Right lobe of liver (tissue), 6 donors: ENCODE results near the gene LARP4B. TPM values are rescaled to one million over a fixed set of nuclear protein-coding genes. Genes with fewer than 3 reads are reported as not detected.

Experiments used
- ATAC-seq, 4 donors: fragments of 200-7000 bp; cut with Tn5 transposase; one replicate each; pipeline ENCODE4 v1.9.1; 2020; ENCODE audit warnings: mild to moderate bottlenecking in 4 of 4, moderate library complexity in 4 of 4
- DNase-seq, 3 donors: peaks; one replicate each; pipeline ENCODE4 v3.0.0-alpha.2; 2020
- H3K27ac ChIP-seq, 3 donors: fragments of 200-600 bp; one replicate each; pipeline ENCODE4 v1.8.0; 2022
- H3K27me3 ChIP-seq, 2 donors: fragments of 200-600 bp; one replicate each; pipeline ENCODE4 v1.8.0; 2022
- H3K36me3 ChIP-seq, 4 donors: fragments of 200-600 bp; sonication (generic) in 1 of 4; one replicate each; pipeline versions ENCODE4 v1.5.1 to v1.8.0; 2017 to 2022; ENCODE audit warnings: control low read depth in 1 of 4
- H3K4me1 ChIP-seq, 4 donors: fragments of 200-600 bp; sonication (generic) in 1 of 4; one replicate each; pipeline versions ENCODE4 v1.5.1 to v1.8.0; 2017 to 2022; ENCODE audit warnings: control low read depth in 1 of 4
- H3K4me3 ChIP-seq, 3 donors: fragments of 200-600 bp; one replicate each; pipeline ENCODE4 v1.8.0; 2022
- H3K9me3 ChIP-seq, 4 donors: fragments of 200-600 bp; sonication (generic) in 1 of 4; one replicate each; pipeline versions ENCODE4 v1.5.1 to v1.8.0; 2017 to 2022; ENCODE audit warnings: control low read depth in 1 of 4
- POLR2A ChIP-seq: fragments of 450-650 bp; IDR thresholded peaks from one replicate; pipeline ENCODE4 v1.6.1; 2017; ENCODE audit warnings: antibody characterized with exemption, mild to moderate bottlenecking
- WGBS: methylation state at CpG from one replicate; pipeline ENCODE4 v1.1.6; 2018; ENCODE audit warnings: low coverage, low lambda C conversion rate; ENCODE audit not compliant: insufficient coverage; ENCODE audit errors: missing lambda C conversion rate; 5-methylcytosine and 5-hydroxymethylcytosine counted together
- intact Hi-C, 2 donors: fragments of 100-400 bp; cut with DNase I; formaldehyde crosslinking; loops; one replicate each; pipeline versions ENCODE4 v1.11.2 to v1.14.1; 2022
- total RNA-seq, 6 experiments: library from RNA; depleted of rRNA in 2 of 6; stranded (reverse); fragments of >200 nt in 2 of 6; fragmentation: NEBNext Ultra II Directional in 3 of 6; extraction: Animal tissue kit (Norgen Biotek cat#: 25700) in 3 of 6; gene quantifications; one replicate each; pipeline versions ENCODE4 v1.1.0 to v1.2.4, GENCODE V29; 2016 to 2023
- TF ChIP-seq, protein P1 (sequence below), 4 donors: fragments of 200-600 bp in 3 of 4; fragments of 450-650 bp in 1 of 4; IDR thresholded peaks; one replicate each; pipeline versions ENCODE4 v1.5.1 to v1.8.0; 2016 to 2022; ENCODE audit warnings: antibody characterized with exemption in 4 of 4, mild to moderate bottlenecking in 2 of 4
- donor health status: DM: no; HTN: yes; CAD: no.
- donor health status: DM: no; HTN: no; CAD: no.
- donor health status: DM: no; HTN: no; CAD: no.
- donor health status: DM: no; HTN: yes; CAD: no.
- donor health status: DM: no; HTN: yes; CAD: no.

The LARP4B gene
- total RNA-seq, 6 experiments from 2014 or later: 22.4 to 35.9 (median 31.7) TPM

DNA sequence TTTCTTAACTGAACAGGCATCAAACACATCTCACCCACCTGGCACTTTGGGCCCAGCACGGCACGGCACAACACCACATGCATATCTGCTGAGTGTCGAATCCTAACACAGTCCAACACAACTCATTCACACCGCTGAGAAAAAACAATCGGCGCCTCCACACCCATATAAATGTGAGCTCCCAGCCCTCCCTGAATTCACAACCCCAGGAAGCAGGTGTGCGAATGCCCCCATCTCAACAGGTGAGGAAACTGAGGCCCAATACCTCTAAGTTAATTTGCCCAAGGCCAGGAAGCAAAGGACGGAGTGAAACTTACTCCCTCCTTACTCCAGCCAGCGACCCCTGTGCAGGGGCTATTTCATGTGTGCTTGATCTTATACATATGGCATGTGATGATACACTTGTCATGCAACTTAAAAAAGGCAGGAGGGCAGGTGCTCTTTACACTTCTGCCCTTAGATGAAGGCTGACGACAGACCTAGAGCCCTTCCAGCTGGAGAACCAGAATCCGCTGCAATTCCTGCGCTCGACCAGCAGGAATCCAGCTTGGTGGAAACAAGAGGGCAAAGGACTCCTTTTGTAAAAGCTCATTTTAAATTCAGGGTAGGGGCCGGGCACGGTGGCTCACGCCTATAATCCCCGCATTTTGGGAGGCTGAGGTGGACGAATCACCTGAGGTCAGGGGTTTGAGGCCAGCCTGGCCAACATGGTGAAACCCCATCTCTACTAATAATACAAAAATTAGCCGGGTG is 116.0 kb downstream of the LARP4B start:
- ATAC-seq: no peak
- 94% methylated on average over 7 of the region's 19 CpGs for WGBS
- no peak for DNase-seq

DNA sequence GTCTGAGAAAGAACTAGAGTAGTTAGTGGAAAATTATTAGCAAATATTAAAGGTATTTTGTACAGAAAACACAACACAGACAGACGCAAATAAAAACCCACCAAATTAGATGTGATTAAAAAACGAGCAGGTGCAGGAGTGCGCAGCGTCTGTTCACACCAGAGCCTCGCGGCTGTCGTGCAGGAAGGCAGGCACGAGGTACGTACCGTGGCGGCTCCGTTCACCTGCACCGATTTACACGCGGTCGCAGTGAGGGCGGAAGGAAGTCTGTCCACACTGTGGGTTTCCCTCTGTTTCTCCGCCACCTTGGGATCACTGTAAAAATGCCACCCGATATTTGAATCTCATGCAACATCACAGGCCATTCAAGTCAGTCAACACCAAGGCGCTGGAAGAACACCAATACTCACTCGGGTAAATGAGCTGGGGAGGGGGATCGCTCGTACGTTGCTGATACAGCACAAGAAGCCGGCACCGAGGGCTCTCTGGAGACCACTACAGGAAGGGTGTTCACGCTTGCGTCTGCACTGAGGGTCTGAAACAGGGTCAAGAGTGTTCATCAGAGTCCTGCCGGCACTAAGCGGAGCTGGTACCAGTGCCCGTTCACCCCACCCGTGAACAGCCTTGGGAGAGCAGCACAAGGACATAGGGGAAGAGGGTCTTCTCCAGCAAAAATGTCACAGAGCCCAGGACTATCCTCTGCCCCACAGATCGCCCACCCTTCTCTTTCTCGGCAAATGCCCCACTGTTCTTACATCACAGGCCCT is 116.8 kb downstream of the LARP4B start:
- 94% methylated on average over 32 of the region's 34 CpGs for WGBS
- intact Hi-C loops: no loop called here
- H3K36me3 ChIP-seq: peaks cover 8 to 93% (median 33%) of the 10 kb centered on the region in 4 donors

More for the DNA sequence above, 116.0 kb downstream of the LARP4B start:
- no peaks in the 10 kb centered on the region for H3K27me3 ChIP-seq
- no peak overlapping the region for H3K4me3 ChIP-seq
- no peaks in the 10 kb centered on the region for H3K9me3 ChIP-seq
- H3K4me1 ChIP-seq: no peaks in the 10 kb centered on the region
- peaks cover 9 to 93% (median 33%) of the 10 kb centered on the region in 4 donors for H3K36me3 ChIP-seq
- TF ChIP-seq POLR2A: no peak
- TF ChIP-seq, protein P1, sequence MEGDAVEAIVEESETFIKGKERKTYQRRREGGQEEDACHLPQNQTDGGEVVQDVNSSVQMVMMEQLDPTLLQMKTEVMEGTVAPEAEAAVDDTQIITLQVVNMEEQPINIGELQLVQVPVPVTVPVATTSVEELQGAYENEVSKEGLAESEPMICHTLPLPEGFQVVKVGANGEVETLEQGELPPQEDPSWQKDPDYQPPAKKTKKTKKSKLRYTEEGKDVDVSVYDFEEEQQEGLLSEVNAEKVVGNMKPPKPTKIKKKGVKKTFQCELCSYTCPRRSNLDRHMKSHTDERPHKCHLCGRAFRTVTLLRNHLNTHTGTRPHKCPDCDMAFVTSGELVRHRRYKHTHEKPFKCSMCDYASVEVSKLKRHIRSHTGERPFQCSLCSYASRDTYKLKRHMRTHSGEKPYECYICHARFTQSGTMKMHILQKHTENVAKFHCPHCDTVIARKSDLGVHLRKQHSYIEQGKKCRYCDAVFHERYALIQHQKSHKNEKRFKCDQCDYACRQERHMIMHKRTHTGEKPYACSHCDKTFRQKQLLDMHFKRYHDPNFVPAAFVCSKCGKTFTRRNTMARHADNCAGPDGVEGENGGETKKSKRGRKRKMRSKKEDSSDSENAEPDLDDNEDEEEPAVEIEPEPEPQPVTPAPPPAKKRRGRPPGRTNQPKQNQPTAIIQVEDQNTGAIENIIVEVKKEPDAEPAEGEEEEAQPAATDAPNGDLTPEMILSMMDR (IDR thresholded peaks at IDR 0.05): no peak
- H3K27ac ChIP-seq: no peak overlapping the region
- intact Hi-C loops: no loop called here

DNA sequence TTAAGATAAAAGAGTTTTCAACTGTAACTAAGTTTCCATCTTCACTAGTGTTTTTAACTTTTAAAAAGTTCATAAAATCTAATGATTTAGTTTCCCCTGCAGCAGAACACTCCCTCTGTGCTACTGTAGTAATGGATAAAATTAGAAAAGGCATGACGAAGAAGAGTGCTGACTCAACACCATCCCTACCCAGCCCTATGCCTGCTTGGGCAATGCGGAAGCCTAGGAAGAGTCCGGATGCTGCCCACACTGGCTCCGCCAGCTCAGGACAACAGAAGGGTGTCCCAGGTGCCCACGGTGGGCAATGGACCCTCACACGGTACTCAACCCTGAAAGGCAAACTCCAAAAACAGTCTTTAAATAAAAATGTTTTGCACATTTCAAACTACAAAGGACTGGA is 118.2 kb downstream of the LARP4B start:
- intact Hi-C loops: no loop called here
- H3K36me3 ChIP-seq: peaks cover 6 to 91% (median 29%) of the 10 kb centered on the region in 4 donors
- H3K9me3 ChIP-seq: no peaks in the 10 kb centered on the region
- WGBS: 95% methylated on average over 6 of the region's 6 CpGs
- TF ChIP-seq, protein P1 (IDR thresholded peaks at IDR 0.05): no peak
- no peak for TF ChIP-seq POLR2A
- ATAC-seq (no peak), DNase-seq (no peak)
- H3K27me3 ChIP-seq: no peaks in the 10 kb centered on the region
- H3K27ac ChIP-seq: no peak overlapping the region
- no peak overlapping the region for H3K4me3 ChIP-seq
- H3K4me1 ChIP-seq: no peaks in the 10 kb centered on the region

More for the DNA sequence above, 116.8 kb downstream of the LARP4B start:
- H3K27ac ChIP-seq: no peak overlapping the region
- ATAC-seq: no peak
- H3K27me3 ChIP-seq: no peaks in the 10 kb centered on the region
- H3K4me3 ChIP-seq: no peak overlapping the region
- no peak for DNase-seq
- H3K4me1 ChIP-seq: no peaks in the 10 kb centered on the region
- no peaks in the 10 kb centered on the region for H3K9me3 ChIP-seq
- TF ChIP-seq POLR2A: no peak
- TF ChIP-seq, protein P1 (IDR thresholded peaks at IDR 0.05): no peak

DNA sequence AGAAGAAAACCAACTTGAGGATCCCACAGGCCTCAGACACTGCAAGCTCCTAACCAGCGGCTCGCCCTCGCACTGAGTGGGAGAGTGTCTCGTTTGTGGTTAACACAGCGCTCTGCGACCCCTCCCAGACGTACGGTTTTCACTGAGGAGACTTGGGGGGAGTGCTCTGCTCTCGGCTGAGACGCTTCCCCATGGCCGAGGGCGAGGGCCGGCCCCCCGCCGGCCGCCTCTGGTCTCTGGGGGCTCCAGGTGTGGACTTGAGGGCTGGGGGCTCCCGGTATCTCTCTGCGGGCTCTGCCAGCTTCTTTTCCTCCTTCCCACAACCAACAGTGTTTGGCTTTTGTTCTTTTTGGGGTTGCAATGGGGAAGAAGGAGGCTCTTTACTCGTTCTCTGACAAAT is 118.7 kb downstream of the LARP4B start:
- DNase-seq: no peak
- no peak for ATAC-seq
- 58% methylated on average over 1 of the region's 19 CpGs for WGBS

More for the DNA sequence above, 118.7 kb downstream of the LARP4B start:
- H3K9me3 ChIP-seq: no peaks in the 10 kb centered on the region
- TF ChIP-seq POLR2A: no peak
- TF ChIP-seq, protein P1 (IDR thresholded peaks at IDR 0.05): no peak
- H3K4me3 ChIP-seq: no peak overlapping the region
- H3K4me1 ChIP-seq: no peaks in the 10 kb centered on the region
- no peak overlapping the region for H3K27ac ChIP-seq
- H3K27me3 ChIP-seq: no peaks in the 10 kb centered on the region
- H3K36me3 ChIP-seq: peaks cover 5 to 92% (median 28%) of the 10 kb centered on the region in 4 donors
- intact Hi-C loops: no loop called here
